Suppressor macrophage treated with lipopolysaccharide for 4 hours (primary cell): Measurements from ENCODE around the gene TGM3.

Experiments used
- DNase-seq: peaks from one replicate; pipeline ENCODE4 v3.0.0-alpha.2; 2020

TGM3 gene

DNA sequence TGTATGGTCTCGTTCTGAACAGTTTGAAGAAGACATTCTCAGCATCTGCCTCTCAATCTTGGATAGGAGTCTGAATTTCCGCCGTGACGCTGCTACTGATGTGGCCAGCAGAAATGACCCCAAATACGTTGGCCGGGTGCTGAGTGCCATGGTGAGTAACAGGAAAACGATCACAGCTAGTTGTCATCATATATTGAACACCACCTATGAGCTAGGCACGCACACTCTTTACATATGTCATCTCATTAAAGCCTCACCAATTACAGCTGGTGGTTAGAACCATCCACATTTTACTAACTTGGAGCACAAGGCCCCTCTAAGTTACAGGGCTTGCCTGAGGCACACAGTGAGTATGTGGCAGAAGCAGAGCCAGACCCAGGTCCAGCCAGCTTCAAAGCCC, 17.1 kb downstream of the TGM3 start:
- no peak for DNase-seq

DNA sequence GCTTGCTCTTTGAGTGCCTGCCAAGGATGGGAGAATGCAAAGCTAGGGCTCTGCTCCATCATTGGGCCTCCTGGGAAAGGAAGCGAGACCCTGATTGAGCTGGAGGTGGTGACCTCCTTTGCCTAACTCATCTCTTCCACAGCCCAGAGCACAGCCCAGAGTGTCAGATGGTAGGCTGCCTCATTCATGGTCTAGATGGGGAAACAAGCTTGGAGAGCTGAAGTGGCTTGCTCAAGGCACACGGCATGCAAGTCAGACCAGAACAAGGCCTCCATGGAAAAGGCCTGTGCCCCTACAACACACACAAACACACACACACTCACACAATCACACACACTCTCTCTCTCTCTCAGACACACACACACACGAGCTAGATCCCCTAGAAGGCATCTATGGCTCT, 17.5 kb downstream of the TGM3 start:
- peak; percentile 36 for DNase-seq

DNA sequence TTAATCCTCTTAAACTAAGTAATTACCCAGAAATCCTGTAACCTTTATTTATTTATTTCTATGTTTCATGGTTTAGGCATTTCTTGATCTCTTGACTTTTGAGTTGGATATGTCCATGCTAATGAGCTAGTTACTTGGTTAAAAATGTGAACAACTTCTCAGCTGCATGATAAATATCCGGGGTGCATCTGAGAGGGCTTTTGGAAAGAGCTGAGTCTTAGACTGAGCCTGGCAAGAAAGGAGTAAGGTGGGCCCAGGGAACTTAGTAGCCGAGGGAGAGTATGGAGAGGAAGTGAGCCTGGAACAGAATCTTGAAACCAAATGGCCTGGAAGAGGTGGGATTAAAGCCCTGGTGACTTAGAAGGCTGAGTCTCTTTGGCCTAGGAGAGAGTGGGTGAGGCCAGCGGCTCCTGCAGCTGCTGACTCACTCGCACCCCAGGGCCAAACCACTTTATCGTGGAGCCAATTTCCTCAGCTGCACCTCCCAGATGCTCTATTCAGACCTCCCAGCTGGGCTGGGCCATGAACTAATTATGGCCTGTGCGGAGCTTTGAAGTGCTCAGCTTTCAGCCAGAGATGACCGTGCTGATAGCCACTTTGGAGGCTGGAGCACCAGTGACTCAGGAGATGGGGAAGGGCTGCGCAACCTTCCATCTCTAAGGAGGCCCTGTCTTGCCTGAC, 19.1 kb downstream of the TGM3 start:
- peak; percentile 83 for DNase-seq

DNA sequence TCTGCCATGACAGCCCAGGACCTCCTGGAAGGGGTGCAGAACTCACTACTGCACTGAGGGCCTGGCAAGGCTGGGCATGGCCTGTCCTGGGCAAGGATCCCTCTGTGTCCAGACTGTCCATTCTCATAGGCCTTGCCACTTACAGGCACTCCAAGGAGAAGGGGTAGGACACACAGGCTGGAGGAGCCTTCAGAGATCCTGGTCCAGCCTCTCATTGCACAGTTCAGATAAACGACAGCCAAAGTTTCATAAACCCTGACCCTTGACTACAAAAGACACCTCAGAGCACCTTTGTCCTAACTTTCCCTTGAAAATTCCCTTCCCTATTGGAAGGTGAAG, 19.6 kb downstream of the TGM3 start:
- DNase-seq = no peak

DNA sequence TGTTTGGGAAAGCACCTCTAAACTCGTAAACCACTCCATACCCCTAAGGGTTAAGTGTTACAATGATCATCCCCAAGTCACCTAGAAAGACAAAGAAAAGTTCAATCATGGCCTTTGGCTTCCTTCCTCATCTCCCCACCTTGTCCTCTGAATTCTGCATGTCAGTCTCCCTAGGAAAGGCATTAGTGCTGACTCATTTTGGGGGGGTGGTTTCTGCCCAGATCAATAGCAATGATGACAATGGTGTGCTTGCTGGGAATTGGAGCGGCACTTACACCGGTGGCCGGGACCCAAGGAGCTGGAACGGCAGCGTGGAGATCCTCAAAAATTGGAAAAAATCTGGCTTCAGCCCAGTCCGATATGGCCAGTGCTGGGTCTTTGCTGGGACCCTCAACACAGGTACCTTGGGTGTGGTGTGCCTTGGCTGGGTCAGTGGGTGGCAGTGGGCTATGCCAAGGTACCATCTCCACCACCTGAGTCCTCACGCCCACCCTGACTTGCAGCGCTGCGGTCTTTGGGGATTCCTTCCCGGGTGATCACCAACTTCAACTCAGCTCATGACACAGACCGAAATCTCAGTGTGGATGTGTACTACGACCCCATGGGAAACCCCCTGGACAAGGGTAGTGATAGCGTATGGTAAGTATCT, 21.2 kb downstream of the TGM3 start:
- DNase-seq = no peak

DNA sequence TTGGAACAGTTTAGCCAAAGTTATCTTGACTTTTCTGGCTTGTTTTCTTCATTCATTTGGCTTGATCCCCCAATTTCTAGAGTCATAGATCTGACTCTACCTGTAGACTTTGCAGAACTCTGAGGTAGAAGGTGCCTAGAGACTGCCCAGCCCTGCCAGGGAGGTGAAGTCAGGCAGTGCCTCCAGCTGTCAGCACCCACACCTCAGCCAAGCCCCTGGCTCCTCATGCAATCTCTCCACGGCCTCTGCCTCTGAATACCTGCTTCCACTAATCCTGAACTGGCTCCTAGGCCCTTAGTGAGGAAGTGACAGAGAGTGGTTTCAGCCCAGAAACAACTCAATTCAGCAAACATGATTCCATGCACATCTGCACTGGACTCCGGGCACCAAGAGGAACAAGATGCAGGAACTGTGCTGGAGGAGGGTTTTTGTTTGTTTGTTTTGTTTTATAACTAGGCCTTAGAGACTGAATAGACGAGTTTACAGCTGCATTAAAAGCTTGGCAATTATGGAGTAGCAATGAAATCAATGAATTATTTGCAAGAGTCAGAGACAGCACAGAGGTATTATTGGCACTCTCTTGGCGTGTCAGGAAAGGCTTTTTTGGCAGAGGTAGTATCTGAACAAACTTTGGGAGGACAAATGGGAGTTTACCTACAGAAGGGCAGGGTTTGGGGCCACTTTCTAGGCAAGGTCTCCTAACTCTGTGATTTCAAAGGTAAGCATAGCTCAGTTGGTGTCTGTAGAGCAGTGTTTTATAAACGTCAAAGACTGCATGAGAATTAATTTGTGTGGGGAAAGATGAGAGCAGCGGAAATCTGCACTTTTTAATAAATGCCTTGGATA, 25.2 kb downstream of the TGM3 start:
- DNase-seq = no peak

DNA sequence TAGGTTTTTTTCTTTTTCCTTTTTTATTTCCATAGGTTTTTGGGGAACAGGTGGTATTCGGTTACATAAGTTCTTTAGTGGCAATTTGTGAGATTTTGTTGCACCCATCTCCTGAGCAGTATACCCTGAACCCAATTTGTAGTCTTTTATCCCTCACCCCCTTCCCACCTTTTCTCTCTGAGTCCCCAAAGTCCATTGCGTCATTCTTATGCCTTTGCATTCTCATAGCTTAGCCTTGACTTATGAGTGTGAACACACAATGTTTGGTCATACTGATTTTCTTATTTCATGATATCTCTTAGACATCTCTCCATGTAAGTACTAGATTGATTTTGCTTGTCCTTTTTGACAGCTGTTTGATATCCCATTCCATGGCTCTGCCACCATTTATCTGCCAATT, 27.2 kb downstream of the TGM3 start:
- no peak for DNase-seq

DNA sequence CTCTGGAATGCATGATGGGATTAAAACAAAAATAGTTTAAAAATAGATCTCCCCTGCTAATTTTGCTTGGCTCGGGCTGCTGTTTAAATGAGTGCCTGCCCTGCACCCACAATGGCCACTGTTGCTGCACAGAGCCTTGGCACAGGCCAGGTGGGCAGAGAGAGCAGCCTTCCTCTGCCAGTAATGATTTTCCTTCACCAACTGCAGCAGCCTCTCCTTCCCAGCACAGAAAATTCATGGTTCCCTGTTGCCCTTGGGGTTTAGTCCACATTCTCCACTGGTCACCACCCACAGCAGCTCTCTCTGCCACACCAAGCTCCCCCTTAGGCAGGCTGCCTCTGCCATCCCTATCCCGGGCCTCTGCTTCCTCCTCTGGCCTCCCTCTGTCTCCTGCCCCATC, 30.2 kb downstream of the TGM3 start:
- DNase-seq = no peak

DNA sequence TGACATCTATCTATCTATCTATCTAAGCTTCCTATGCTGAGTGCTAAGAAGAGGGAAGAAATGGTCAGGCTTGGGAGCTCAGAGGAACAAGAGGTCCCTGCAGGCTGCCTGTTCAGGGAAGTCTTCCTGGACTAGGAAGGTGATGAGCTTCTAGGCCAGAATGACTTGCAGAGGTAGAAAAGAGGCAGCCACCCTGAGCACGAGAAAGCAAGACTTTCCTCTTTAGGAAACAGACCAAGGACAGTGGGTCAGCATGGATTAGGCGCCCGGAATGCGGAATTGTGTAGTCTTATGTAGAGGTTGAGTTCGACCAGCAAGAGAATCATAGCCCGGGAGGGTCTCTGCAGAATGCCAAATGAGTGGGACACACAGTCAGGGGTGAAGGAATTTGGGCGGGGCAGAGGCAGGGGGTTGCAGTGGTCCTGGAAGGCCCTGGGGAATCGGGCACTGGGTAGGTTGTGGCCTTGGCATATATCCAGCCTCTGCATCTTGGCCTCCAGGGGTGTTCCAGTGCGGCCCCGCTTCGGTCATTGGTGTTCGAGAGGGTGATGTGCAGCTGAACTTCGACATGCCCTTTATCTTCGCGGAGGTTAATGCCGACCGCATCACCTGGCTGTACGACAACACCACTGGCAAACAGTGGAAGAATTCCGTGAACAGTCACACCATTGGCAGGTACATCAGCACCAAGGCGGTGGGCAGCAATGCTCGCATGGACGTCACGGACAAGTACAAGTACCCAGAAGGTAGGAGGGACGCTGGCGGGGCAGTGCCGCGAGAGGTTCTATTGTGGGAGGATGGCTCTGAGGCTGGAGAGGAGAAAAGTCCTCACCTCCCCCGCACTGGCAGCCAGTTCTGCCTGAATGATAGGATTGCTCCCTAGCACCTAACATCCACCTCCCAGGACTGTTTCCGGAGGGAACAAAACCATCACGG, 32.1 kb downstream of the TGM3 start:
- no peak for DNase-seq

DNA sequence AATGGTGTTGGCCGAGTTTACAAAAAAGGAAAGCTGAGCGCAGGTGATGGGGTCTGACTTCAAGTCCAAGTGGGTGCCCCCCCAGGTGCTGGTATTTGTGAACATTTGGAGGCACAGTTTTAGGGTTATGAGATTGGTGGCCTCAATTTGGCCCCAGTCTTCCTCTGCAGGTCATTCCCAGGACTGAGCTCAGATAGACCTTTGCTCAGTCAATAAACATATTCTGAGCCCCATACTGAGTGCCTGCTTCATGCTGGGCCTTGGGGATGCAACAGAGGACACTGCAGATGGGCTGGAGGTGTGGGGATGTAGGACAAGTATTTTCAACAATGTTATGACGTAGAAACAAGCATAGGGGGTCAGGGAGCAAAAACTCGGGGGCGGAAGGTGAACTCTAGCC, 33.5 kb downstream of the TGM3 start:
- DNase-seq = no peak

DNA sequence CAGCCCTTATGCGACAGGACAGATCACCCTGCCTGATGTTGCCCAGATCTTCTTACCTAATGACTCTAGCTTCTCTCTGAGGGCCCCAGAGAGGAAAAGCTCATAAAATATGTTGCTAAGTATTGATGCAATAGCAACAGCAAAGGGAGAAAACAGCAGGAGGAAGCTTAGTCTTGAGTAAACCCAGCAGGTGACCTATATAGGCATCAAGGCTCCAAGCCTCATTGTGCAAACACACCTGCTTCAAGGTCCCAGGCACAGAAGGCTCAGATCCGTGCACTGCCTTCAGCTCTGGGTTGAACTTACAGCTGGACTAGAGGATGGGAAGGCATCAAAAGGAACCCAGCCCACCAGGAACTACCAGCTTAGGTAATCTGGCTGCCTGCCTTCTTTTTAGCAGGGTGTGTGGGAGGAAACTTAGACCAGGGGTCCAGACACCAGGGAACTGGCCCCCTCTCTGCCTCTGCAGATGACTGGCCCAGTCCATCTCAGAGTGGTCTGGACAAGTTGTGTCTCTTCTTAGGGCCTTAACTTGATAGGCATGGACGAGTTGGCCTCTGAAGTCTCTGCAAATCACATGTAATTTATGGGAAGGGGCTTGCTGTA, 34.4 kb downstream of the TGM3 start:
- no peak for DNase-seq

DNA sequence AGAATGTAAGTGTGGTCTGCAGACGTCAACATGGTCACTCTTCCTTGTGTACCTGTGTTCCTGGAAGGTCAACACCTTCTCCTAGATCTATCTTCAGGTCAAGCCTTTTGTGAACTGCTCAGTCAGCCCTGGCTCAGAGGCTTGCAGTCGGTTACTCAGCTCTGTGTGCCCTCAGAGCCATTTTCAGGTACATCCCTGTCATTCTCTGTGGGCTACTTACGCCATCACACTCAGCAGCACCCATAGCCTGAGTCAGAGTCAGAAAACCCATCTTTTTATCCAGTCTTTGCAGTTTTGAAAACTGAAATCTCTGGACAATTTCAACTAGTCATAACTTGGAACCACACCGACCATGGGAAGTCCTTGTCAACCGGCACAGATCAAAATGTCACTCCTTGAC, 35.3 kb downstream of the TGM3 start:
- no peak for DNase-seq

DNA sequence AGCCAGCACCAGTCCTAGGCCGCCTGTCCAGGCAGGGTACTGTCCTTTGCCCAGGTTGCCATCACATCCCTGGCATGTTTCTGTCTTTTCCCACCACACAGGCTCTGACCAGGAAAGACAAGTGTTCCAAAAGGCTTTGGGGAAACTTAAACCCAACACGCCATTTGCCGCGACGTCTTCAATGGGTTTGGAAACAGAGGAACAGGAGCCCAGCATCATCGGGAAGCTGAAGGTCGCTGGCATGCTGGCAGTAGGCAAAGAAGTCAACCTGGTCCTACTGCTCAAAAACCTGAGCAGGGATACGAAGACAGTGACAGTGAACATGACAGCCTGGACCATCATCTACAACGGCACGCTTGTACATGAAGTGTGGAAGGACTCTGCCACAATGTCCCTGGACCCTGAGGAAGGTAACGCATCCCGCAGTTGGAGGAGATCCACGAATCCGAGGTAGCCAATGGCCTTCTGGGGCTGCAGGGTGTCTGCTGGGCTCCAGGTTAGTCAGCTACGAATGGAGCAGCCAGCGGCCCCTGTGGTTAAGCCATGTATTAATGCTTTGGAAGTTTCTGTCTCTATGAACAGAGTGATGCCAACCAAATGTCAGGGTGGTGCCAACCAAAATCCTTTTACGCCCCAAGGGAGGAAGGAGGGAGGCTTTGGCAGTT, 36.2 kb downstream of the TGM3 start:
- no peak for DNase-seq

DNA sequence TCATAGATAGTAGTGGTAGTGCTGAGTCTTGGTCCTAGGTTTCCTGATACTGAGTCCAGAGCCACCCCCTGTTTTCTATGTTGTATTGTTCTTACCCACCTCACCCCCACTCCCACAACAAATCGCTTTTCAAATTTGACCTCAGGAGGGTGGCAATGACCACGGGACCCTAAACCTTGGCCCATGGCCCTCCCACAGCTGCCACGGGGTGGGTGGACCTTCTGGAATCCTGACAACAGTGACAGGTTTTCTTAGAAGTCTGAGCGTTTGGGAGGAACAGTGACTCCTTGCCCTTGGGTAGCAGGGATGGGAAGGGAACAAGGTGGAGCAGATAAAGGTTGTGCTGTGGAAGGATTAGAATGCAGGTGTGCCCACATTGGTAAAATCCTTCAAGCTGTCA, 36.9 kb downstream of the TGM3 start:
- no peak for DNase-seq

DNA sequence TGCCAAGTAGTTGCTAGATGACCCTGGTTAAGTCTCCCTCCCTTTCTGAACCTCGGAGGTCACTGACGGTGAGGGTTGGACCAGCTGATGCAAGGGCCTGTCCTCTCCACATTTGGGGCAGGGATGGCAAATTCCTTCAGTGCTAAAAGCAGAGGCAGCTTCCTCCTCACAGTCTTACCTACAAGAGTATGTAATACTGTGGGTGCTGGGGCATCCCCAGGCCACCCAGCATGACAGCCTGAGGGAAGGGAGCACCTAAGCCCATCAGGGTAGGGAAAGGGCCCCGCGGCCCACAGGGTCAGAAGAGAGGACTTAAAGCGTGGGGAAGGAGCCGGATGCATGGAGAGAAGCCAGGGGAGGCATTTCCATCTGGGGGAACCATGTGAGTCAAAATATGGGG, 38.0 kb downstream of the TGM3 start:
- DNase-seq = no peak

DNA sequence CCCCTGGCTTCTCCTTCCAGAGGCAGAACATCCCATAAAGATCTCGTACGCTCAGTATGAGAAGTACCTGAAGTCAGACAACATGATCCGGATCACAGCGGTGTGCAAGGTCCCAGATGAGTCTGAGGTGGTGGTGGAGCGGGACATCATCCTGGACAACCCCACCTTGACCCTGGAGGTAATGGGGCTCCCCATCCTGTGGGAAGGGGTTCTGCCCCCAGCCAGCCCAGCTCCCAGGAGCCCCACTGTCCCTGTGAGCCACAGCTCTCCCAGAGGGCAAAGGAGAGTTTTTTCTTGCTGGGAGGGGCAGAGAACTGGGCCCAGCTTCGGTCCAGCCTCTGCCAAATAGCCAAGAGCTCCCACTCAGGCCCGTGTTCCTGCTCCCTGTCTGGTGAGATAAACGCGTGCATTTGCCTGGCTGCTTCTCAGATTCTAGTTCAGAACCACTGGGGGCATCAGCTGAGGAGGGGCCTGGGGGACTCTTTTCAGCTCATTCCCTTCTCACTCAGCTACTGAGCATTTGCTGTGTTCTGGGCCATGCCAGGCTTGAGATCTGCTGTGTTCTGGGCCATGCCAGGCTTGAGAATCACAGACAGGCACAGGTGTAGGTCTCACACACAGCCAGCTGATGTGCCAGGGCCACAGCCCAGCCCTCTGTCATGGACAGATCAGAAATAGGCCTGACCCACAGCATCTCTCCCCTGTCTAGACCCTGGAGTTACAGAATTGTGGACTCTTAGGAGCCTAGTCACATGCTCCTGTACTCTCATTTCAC, 39.5 kb downstream of the TGM3 start:
- no peak for DNase-seq

DNA sequence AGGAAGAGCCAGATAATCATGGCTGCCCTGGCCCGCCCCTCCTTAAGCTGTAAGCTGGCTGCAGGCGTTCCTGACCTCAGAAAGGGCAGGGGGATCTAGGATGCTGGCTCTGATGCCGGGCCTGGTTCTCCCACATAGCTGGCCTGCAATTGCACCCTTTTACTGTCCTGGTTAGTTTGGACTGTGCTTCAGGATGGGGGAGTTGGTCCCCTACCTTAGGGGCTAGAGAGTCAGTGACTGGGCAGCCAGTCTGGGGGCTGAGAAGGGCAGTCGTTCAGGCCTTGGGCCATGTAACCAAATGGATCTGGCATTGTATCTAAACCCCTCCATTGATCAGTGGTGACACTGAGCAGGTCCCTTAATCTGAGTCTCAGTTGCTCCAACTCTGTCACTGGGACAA, 40.7 kb downstream of the TGM3 start:
- no peak for DNase-seq

DNA sequence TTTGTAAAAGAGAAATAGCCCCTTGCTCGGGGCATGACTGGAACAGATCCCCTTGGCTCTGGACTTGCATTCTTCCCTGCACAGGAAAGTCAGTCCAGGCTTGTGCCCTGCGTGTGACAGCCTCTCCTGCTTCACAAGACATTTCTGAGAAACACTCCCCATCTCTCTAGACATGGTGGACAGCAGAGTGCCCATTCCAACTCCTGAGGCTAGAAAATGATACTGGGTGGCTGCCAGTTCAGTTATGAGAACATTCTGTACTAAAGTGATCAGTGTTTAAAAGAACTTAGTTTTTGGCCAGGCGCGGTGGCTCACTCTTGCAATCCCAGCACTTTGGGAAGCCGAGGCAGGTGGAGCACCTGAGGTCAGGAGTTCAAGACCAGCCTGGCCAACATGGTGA, 41.3 kb downstream of the TGM3 start:
- no peak for DNase-seq

DNA sequence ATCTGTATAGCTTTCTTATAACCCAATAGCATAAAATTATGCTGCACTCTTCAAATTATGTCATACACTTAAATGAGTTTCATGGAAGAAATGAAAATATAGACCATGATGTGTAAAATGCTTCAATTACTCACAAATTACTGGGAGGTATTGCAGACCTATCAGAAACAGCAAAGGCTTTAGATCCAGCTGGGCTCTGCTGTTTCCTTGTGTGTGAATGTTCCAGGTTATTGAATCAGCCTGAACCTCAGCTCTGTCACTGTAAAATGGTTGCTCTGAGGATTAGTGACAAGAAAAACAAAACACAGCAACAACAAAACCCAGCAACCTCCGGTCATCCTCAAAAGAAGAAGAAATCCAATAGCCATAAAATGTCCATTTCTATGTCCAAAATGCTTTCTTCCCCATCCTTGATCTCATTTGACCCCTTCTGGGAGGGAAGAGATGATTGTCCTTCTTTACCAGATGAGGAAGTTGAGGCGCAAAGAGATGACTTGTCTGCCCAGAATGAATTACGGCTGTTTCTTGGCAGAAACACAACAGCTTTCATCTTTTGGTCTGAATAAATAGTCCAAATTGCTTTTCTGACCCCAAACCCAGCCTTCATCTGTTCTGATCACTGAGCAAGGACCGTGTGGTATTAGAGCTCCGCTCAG, 42.7 kb downstream of the TGM3 start:
- peak; percentile 71 for DNase-seq

DNA sequence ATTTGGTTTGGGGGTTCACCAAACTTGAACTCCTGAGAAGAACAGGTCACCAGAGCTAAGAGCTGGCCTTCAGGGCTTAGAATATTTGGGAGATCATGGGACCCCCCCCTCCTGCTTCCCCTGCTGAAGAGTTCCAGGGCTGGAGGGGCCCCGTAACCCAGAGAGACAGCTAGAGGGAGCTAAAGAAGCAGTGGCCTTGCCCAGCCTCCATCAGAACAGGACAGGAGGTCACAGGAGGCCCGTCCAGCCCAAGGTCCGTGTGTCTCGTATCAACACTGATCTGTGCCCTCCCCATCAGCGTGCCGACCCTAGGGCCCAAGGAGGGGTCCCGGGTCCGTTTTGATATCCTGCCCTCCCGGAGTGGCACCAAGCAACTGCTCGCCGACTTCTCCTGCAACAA, 44.3 kb downstream of the TGM3 start:
- no peak for DNase-seq

DNA sequence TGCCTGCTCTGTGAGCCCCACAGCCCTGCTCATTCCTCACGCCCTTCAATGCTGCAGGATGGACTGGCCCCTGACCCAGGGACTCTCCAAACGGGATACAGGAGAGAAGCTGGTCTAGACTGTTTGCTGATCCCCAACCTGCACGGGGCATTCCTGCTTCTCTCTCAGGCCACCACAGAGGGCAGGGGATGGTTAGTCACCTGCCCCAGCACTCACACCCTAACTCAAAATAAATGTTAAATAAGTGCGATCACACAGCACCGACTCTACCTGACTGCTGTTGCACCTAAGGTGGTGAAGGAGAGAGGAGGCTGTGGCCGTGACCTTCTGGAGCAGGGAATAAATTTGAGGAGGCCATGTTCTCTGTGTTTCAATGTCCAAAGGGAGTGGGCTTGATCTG, 45.0 kb downstream of the TGM3 start:
- DNase-seq = no peak
